Measurements from ENCODE around the gene OSTF1.

DNA sequence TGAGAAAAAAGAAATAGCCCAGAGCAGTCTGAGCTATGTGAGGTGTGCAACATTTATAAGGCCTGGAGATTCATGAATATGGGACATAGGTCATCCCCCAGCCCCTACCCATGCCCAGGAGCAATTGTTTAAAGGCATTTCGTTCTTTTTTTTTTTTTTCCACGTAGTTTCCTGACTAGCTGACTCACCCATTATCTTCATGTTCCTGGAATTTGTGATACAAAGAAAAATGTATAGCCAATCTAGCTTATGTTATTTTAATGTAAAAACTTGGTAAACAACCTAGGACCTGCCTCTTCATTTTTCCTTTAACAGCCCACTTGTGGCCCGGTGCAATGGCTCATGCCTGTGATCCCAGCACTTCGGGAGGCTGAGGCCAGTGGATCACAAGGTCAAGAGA is 81.3 kb downstream of the OSTF1 start:
- TF ChIP-seq, protein P1, sequence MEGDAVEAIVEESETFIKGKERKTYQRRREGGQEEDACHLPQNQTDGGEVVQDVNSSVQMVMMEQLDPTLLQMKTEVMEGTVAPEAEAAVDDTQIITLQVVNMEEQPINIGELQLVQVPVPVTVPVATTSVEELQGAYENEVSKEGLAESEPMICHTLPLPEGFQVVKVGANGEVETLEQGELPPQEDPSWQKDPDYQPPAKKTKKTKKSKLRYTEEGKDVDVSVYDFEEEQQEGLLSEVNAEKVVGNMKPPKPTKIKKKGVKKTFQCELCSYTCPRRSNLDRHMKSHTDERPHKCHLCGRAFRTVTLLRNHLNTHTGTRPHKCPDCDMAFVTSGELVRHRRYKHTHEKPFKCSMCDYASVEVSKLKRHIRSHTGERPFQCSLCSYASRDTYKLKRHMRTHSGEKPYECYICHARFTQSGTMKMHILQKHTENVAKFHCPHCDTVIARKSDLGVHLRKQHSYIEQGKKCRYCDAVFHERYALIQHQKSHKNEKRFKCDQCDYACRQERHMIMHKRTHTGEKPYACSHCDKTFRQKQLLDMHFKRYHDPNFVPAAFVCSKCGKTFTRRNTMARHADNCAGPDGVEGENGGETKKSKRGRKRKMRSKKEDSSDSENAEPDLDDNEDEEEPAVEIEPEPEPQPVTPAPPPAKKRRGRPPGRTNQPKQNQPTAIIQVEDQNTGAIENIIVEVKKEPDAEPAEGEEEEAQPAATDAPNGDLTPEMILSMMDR (conservative IDR thresholded peaks at IDR 0.05 in 1 of 2, IDR thresholded peaks at IDR 0.05 in 1 of 2; ENCODE audit: extremely low read depth in 1 of 2, insufficient read depth in 1 of 2, low read depth in 1 of 2, low read length in 2 of 2) = no peak
- no peak for TF ChIP-seq EZH2 (IDR thresholded peaks at IDR 0.05; ENCODE audit: borderline replicate concordance, low read length)

Data from mammary epithelial cell (primary cell).